ENCODE data around the gene EHF.
A peak's percentile ranks its signal among the peaks of the same experiment; 100 is the strongest.

EHF gene

DNA sequence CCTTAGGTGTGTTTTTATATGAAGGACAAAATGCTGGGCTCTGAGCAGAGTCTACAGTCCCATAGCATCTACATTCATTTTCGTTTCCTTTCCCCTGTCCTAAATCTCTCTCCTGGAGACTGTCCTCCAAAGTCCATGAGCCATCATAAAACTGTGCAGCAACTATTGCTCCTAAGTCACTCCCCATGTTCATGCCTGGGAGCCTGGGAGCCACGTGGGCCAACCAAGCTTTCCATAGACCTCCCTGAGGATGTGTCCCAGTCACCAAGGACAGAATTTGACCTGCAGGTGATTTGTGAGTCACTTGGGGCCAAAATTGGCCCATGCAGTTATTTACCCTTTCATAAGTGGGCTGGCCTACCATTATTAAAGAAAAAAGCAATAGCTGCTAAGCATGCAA lies 28.7 kb downstream of the EHF start:
- Histone ChIP-seq H4K91ac (ENCODE audit: low read depth, low read length, poor library complexity) (no peak overlapping the region), H3K27me3 (ENCODE audit: control insufficient read depth in 3 of 3, insufficient read depth in 3 of 3, low read depth in 1 of 3, low read length in 3 of 3) (no peaks in the 10 kb centered on the region), H2BK12ac (ENCODE audit: low read length) (no peak overlapping the region), H3K14ac (ENCODE audit: low read length) (no peak overlapping the region), H2BK15ac (ENCODE audit: low read length) (no peak overlapping the region), H3K4me2 (ENCODE audit: insufficient read depth, low read length, poor library complexity, severe bottlenecking) (no peak overlapping the region), H3K9ac (ENCODE audit: low read depth, low read length, poor library complexity) (no peak overlapping the region), H3K4me1 (ENCODE audit: control insufficient read depth in 2 of 2, insufficient read depth in 1 of 2, low read depth in 1 of 2, low read length in 2 of 2) (peaks cover 10 to 29% of the 10 kb centered on the region in 2 donors), H3K27ac (replicated peaks; ENCODE audit: low read length) (no peak overlapping the region), H3K4ac (ENCODE audit: low read length) (no peak overlapping the region), H3K36me3 (replicated peaks in 1 of 2; ENCODE audit: control insufficient read depth in 2 of 2, insufficient read depth in 2 of 2, low read length in 2 of 2) (no peaks in the 10 kb centered on the region), H3K23ac (ENCODE audit: low read depth, low read length, poor library complexity) (no peak overlapping the region), H3K9me3 (replicated peaks in 1 of 2; ENCODE audit: control insufficient read depth in 2 of 2, insufficient read depth in 1 of 2, low read depth in 1 of 2, low read length in 2 of 2) (no peaks in the 10 kb centered on the region), H3K4me3 (ENCODE audit: low read length in 2 of 2) (no peak overlapping the region), H3K18ac (ENCODE audit: low read length) (no peak overlapping the region), H4K8ac (ENCODE audit: low read depth, low read length) (no peak overlapping the region), H2AFZ (ENCODE audit: low read length) (no peak overlapping the region), H2AK5ac (ENCODE audit: low read depth, low read length) (no peak overlapping the region), H2BK120ac (ENCODE audit: low read depth, low read length) (no peak overlapping the region), H3K79me1 (ENCODE audit: low read depth, low read length) (no peaks in the 10 kb centered on the region), H2BK5ac (ENCODE audit: low read length) (no peak overlapping the region)
- WGBS, 2 donors (ENCODE audit: extremely low coverage in 2 of 2, insufficient read length in 2 of 2, insufficient replicate concordance in 1 of 2) = no CpG with 5 or more reads among the region's 2 CpGs
- DNase-seq (ENCODE audit: low spot score) = no peak

- H3K18ac ChIP-seq (ENCODE audit: low read length) = no peak overlapping the region
- no peaks in the 10 kb centered on the region for H3K79me1 ChIP-seq (ENCODE audit: low read depth, low read length)
- peaks cover 13 to 31% of the 10 kb centered on the region in 2 donors for H3K4me1 ChIP-seq (ENCODE audit: control insufficient read depth in 2 of 2, insufficient read depth in 1 of 2, low read depth in 1 of 2, low read length in 2 of 2)
- H2BK15ac ChIP-seq (ENCODE audit: low read length) = no peak overlapping the region
- no peak overlapping the region for H2AK5ac ChIP-seq (ENCODE audit: low read depth, low read length)
- H3K9me3 ChIP-seq (replicated peaks in 1 of 2; ENCODE audit: control insufficient read depth in 2 of 2, insufficient read depth in 1 of 2, low read depth in 1 of 2, low read length in 2 of 2) = no peaks in the 10 kb centered on the region
- WGBS, 2 donors (ENCODE audit: extremely low coverage in 2 of 2, insufficient read length in 2 of 2, insufficient replicate concordance in 1 of 2) = no CpG with 5 or more reads among the region's 6 CpGs
- H2AFZ ChIP-seq (ENCODE audit: low read length) = peak overlapping the region; percentile 53
- H3K23ac ChIP-seq (ENCODE audit: low read depth, low read length, poor library complexity) = no peak overlapping the region
- H4K91ac ChIP-seq (ENCODE audit: low read depth, low read length, poor library complexity) = no peak overlapping the region
- H2BK120ac ChIP-seq (ENCODE audit: low read depth, low read length) = no peak overlapping the region
- no peak overlapping the region for H2BK12ac ChIP-seq (ENCODE audit: low read length)
- H3K4me3 ChIP-seq (ENCODE audit: low read length in 2 of 2) = no peak overlapping the region
- H3K4ac ChIP-seq (ENCODE audit: low read length) = no peak overlapping the region
- no peak overlapping the region for H3K14ac ChIP-seq (ENCODE audit: low read length)
- H2BK5ac ChIP-seq (ENCODE audit: low read length) = no peak overlapping the region
- H3K4me2 ChIP-seq (ENCODE audit: insufficient read depth, low read length, poor library complexity, severe bottlenecking) = no peak overlapping the region
- H4K8ac ChIP-seq (ENCODE audit: low read depth, low read length) = no peak overlapping the region
- H3K9ac ChIP-seq (ENCODE audit: low read depth, low read length, poor library complexity) = no peak overlapping the region
- no peak for DNase-seq (ENCODE audit: low spot score)
- H3K27me3 ChIP-seq (ENCODE audit: control insufficient read depth in 3 of 3, insufficient read depth in 3 of 3, low read depth in 1 of 3, low read length in 3 of 3) = no peaks in the 10 kb centered on the region
- H3K36me3 ChIP-seq (replicated peaks in 1 of 2; ENCODE audit: control insufficient read depth in 2 of 2, insufficient read depth in 2 of 2, low read length in 2 of 2) = no peaks in the 10 kb centered on the region
- H3K27ac ChIP-seq (replicated peaks; ENCODE audit: low read length) = no peak overlapping the region
These were observed 29.6 kb downstream of the EHF start for GRCh38 chr11:34650528-34650927.

GRCh38 chr11:34651551-34651950 lies 30.7 kb downstream of the EHF start:
- Histone ChIP-seq H3K9me3 (replicated peaks in 1 of 2; ENCODE audit: control insufficient read depth in 2 of 2, insufficient read depth in 1 of 2, low read depth in 1 of 2, low read length in 2 of 2) (no peaks in the 10 kb centered on the region), H2BK12ac (ENCODE audit: low read length) (no peak overlapping the region), H3K4me3 (ENCODE audit: low read length in 2 of 2) (no peak overlapping the region), H3K9ac (ENCODE audit: low read depth, low read length, poor library complexity) (no peak overlapping the region), H2BK5ac (ENCODE audit: low read length) (no peak overlapping the region), H2BK15ac (ENCODE audit: low read length) (no peak overlapping the region), H4K8ac (ENCODE audit: low read depth, low read length) (no peak overlapping the region), H3K4me2 (ENCODE audit: insufficient read depth, low read length, poor library complexity, severe bottlenecking) (no peak overlapping the region), H3K36me3 (replicated peaks in 1 of 2; ENCODE audit: control insufficient read depth in 2 of 2, insufficient read depth in 2 of 2, low read length in 2 of 2) (no peaks in the 10 kb centered on the region), H2BK120ac (ENCODE audit: low read depth, low read length) (no peak overlapping the region), H3K4me1 (ENCODE audit: control insufficient read depth in 2 of 2, insufficient read depth in 1 of 2, low read depth in 1 of 2, low read length in 2 of 2) (peaks cover 13 to 31% of the 10 kb centered on the region in 2 donors), H4K91ac (ENCODE audit: low read depth, low read length, poor library complexity) (no peak overlapping the region), H3K23ac (ENCODE audit: low read depth, low read length, poor library complexity) (no peak overlapping the region), H2AFZ (ENCODE audit: low read length) (no peak overlapping the region), H3K79me1 (ENCODE audit: low read depth, low read length) (no peaks in the 10 kb centered on the region), H3K14ac (ENCODE audit: low read length) (no peak overlapping the region), H2AK5ac (ENCODE audit: low read depth, low read length) (no peak overlapping the region), H3K27ac (replicated peaks; ENCODE audit: low read length) (no peak overlapping the region), H3K27me3 (ENCODE audit: control insufficient read depth in 3 of 3, insufficient read depth in 3 of 3, low read depth in 1 of 3, low read length in 3 of 3) (no peaks in the 10 kb centered on the region), H3K4ac (ENCODE audit: low read length) (peak overlapping the region; percentile 38), H3K18ac (ENCODE audit: low read length) (no peak overlapping the region)
- no peak for DNase-seq (ENCODE audit: low spot score)
- no CpG with 5 or more reads among the region's 3 CpGs for WGBS, 2 donors (ENCODE audit: extremely low coverage in 2 of 2, insufficient read length in 2 of 2, insufficient replicate concordance in 1 of 2)

DNA sequence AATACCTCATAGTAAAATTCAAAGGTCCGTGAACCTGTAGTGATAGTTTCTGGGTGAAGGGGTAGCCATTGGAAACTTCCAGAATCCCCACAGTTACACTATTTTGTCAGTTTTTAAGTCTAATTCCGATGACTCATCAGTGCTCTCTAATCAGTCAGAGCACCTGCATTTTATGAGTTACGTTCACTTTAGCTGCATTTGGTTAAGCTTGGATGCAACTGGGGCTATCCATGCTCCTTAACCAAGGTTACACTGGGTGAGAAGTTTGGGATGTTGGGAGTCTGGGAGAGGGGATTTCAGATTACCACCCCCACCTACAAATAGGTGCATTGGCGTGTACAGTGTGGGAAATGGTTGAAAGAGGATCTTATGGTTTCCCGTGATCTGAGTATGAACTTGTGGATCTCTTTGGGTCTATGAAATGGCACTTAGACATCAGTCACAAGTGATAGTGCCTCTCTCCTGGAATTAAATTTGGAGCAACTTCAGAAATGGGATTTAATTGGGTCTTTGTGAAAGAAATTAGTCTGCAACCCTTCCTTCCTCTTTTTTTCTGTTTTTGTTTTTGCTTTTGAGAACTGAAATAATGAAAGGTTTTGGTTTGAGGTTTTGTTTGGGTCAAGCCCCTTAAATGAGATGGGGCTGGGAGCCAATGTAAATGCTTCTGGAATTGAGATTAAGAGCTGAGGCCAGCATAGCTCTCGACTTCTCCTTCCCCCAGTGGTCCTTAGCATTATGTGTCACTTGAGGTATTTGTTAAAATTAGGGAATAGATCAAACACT lies 31.5 kb downstream of the EHF start:
- H3K36me3 ChIP-seq (replicated peaks in 1 of 2; ENCODE audit: control insufficient read depth in 2 of 2, insufficient read depth in 2 of 2, low read length in 2 of 2) = no peaks in the 10 kb centered on the region
- H3K14ac ChIP-seq (ENCODE audit: low read length) = no peak overlapping the region
- WGBS, 2 donors (ENCODE audit: extremely low coverage in 2 of 2, insufficient read length in 2 of 2, insufficient replicate concordance in 1 of 2) = no CpG with 5 or more reads among the region's 6 CpGs
- no peak overlapping the region for H2BK120ac ChIP-seq (ENCODE audit: low read depth, low read length)
- H3K4me1 ChIP-seq (ENCODE audit: control insufficient read depth in 2 of 2, insufficient read depth in 1 of 2, low read depth in 1 of 2, low read length in 2 of 2) = peaks cover 13 to 31% of the 10 kb centered on the region in 2 donors
- no peak overlapping the region for H3K4me2 ChIP-seq (ENCODE audit: insufficient read depth, low read length, poor library complexity, severe bottlenecking)
- no peak overlapping the region for H2BK15ac ChIP-seq (ENCODE audit: low read length)
- no peak overlapping the region for H3K4ac ChIP-seq (ENCODE audit: low read length)
- H3K79me1 ChIP-seq (ENCODE audit: low read depth, low read length) = no peaks in the 10 kb centered on the region
- H2AFZ ChIP-seq (ENCODE audit: low read length) = no peak overlapping the region
- H3K9ac ChIP-seq (ENCODE audit: low read depth, low read length, poor library complexity) = no peak overlapping the region
- no peaks in the 10 kb centered on the region for H3K9me3 ChIP-seq (replicated peaks in 1 of 2; ENCODE audit: control insufficient read depth in 2 of 2, insufficient read depth in 1 of 2, low read depth in 1 of 2, low read length in 2 of 2)
- H3K27ac ChIP-seq (replicated peaks; ENCODE audit: low read length) = no peak overlapping the region
- H4K91ac ChIP-seq (ENCODE audit: low read depth, low read length, poor library complexity) = no peak overlapping the region
- no peak for DNase-seq (ENCODE audit: low spot score)
- H2BK12ac ChIP-seq (ENCODE audit: low read length) = no peak overlapping the region
- H3K18ac ChIP-seq (ENCODE audit: low read length) = no peak overlapping the region
- H3K23ac ChIP-seq (ENCODE audit: low read depth, low read length, poor library complexity) = no peak overlapping the region
- no peaks in the 10 kb centered on the region for H3K27me3 ChIP-seq (ENCODE audit: control insufficient read depth in 3 of 3, insufficient read depth in 3 of 3, low read depth in 1 of 3, low read length in 3 of 3)
- H2BK5ac ChIP-seq (ENCODE audit: low read length) = no peak overlapping the region
- no peak overlapping the region for H4K8ac ChIP-seq (ENCODE audit: low read depth, low read length)
- no peak overlapping the region for H2AK5ac ChIP-seq (ENCODE audit: low read depth, low read length)
- H3K4me3 ChIP-seq (ENCODE audit: low read length in 2 of 2) = no peak overlapping the region
